ENCODE measurements around the gene SNORC. TPM values are rescaled to one million over a fixed set of nuclear protein-coding genes. Genes with fewer than 3 reads are reported as not detected.

The SNORC gene
- total and polyA plus RNA-seq, 2 donors from 2014 or later = 2.7 to 3.3 TPM

DNA sequence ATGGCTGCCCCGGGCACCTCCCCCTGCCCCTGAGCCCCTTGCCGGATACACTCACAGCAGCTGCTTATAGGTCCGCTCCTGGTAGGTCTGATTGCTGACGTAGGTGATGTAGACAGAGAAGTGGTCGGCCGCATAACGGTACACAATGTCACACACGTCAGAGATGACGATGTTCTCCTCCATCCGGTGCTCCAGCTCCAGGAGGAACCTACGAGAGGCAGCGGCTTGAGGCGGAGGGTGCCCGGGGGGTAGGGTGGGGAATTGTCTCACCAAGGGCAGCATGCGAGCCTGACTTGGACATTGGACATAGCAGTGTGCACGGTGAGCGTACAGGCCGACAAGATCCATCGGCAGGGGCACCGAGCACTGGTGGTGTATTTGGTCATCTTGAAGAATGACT is 22.8 kb downstream of the SNORC start:
- peaks cover 0 to 3% (median 0%) of the 10 kb centered on the region in 3 donors for H3K36me3 ChIP-seq (ENCODE audit: control insufficient read depth in 2 of 3, insufficient read depth in 3 of 3, low read length in 3 of 3)
- H3K4me1 ChIP-seq (ENCODE audit: control insufficient read depth in 2 of 3, insufficient read depth in 2 of 3, low read depth in 1 of 3, low read length in 3 of 3) = no peaks in the 10 kb centered on the region
- H3K4me3 ChIP-seq (ENCODE audit: low read length in 3 of 3) = no peak overlapping the region
- H3K9ac ChIP-seq (ENCODE audit: low read length in 3 of 3) = no peak overlapping the region
- H3K27me3 ChIP-seq (ENCODE audit: control insufficient read depth, insufficient read depth, low read length) = no peaks in the 10 kb centered on the region
- intact Hi-C loops (cut with DNase I) = no loop called here
- DNase-seq (no peak), FAIRE-seq (no peak)
- no peak overlapping the region for H3K27ac ChIP-seq (ENCODE audit: low read depth in 2 of 2, low read length in 2 of 2)
- H3K9me3 ChIP-seq (ENCODE audit: control insufficient read depth in 2 of 3, insufficient read depth in 1 of 3, low read length in 3 of 3) = no peaks in the 10 kb centered on the region
- TF ChIP-seq, protein P1, sequence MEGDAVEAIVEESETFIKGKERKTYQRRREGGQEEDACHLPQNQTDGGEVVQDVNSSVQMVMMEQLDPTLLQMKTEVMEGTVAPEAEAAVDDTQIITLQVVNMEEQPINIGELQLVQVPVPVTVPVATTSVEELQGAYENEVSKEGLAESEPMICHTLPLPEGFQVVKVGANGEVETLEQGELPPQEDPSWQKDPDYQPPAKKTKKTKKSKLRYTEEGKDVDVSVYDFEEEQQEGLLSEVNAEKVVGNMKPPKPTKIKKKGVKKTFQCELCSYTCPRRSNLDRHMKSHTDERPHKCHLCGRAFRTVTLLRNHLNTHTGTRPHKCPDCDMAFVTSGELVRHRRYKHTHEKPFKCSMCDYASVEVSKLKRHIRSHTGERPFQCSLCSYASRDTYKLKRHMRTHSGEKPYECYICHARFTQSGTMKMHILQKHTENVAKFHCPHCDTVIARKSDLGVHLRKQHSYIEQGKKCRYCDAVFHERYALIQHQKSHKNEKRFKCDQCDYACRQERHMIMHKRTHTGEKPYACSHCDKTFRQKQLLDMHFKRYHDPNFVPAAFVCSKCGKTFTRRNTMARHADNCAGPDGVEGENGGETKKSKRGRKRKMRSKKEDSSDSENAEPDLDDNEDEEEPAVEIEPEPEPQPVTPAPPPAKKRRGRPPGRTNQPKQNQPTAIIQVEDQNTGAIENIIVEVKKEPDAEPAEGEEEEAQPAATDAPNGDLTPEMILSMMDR (IDR thresholded peaks at IDR 0.05; ENCODE audit: borderline replicate concordance, extremely low read depth, insufficient read depth) = no peak

DNA sequence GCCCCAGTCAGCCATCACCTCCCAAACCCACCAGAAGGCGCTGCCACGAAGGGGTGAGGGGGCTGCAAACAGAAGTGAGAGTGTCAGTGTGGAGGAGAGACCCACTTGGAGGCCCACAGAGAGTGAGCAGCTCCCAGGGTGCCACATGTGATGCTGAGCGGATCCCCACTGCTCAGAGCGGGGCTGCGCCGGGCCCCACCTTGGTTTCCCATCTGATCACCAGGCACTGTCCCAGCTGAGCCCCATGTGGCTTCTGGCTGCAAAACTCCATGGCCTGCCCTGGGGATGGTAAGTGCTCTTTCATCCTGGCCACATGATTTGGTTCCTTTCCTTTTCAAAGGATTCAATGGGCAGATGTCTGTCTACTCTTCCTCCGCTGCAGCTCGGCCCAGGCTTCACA is 23.8 kb downstream of the SNORC start:
- H3K27me3 ChIP-seq (ENCODE audit: control insufficient read depth, insufficient read depth, low read length) = no peaks in the 10 kb centered on the region
- H3K9ac ChIP-seq (ENCODE audit: low read length in 3 of 3) = no peak overlapping the region
- H3K4me1 ChIP-seq (ENCODE audit: control insufficient read depth in 2 of 3, insufficient read depth in 2 of 3, low read depth in 1 of 3, low read length in 3 of 3) = no peaks in the 10 kb centered on the region
- no peak overlapping the region for H3K4me3 ChIP-seq (ENCODE audit: low read length in 3 of 3)
- FAIRE-seq (no peak), DNase-seq (no peak)
- intact Hi-C loops (cut with DNase I) = no loop called here
- no peak overlapping the region for H3K27ac ChIP-seq (ENCODE audit: low read depth in 2 of 2, low read length in 2 of 2)
- H3K36me3 ChIP-seq (ENCODE audit: control insufficient read depth in 2 of 3, insufficient read depth in 3 of 3, low read length in 3 of 3) = no peaks in the 10 kb centered on the region
- H3K9me3 ChIP-seq (ENCODE audit: control insufficient read depth in 2 of 3, insufficient read depth in 1 of 3, low read length in 3 of 3) = no peaks in the 10 kb centered on the region
- TF ChIP-seq, protein P1 (IDR thresholded peaks at IDR 0.05; ENCODE audit: borderline replicate concordance, extremely low read depth, insufficient read depth) = no peak

DNA sequence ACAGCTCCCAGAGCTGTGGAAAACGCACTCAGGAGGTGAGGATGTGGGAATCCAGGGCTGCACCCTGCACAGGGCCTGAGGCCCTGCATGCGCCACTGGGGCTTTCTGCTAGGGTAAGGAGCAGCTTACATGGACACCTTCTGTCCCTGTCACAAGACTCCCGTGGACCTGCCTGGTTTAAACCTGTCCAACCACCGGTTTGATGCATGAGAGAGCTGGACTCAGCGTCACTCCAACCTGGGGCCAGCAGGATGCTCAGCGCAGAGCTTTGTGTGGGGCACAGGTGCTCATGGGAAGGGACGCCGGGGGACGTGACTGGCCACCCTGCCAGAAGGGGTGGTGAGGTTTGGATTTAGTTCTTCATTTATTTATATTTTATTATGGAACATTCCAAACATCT is 24.2 kb downstream of the SNORC start:
- DNase-seq (no peak), FAIRE-seq (no peak)
- H3K9ac ChIP-seq (ENCODE audit: low read length in 3 of 3) = no peak overlapping the region
- intact Hi-C loops (cut with DNase I) = no loop called here
- H3K4me3 ChIP-seq (ENCODE audit: low read length in 3 of 3) = no peak overlapping the region
- TF ChIP-seq, protein P1 (IDR thresholded peaks at IDR 0.05; ENCODE audit: borderline replicate concordance, extremely low read depth, insufficient read depth) = no peak
- no peaks in the 10 kb centered on the region for H3K36me3 ChIP-seq (ENCODE audit: control insufficient read depth in 2 of 3, insufficient read depth in 3 of 3, low read length in 3 of 3)
- H3K9me3 ChIP-seq (ENCODE audit: control insufficient read depth in 2 of 3, insufficient read depth in 1 of 3, low read length in 3 of 3) = no peaks in the 10 kb centered on the region
- no peak overlapping the region for H3K27ac ChIP-seq (ENCODE audit: low read depth in 2 of 2, low read length in 2 of 2)
- no peaks in the 10 kb centered on the region for H3K4me1 ChIP-seq (ENCODE audit: control insufficient read depth in 2 of 3, insufficient read depth in 2 of 3, low read depth in 1 of 3, low read length in 3 of 3)
- H3K27me3 ChIP-seq (ENCODE audit: control insufficient read depth, insufficient read depth, low read length) = no peaks in the 10 kb centered on the region

DNA sequence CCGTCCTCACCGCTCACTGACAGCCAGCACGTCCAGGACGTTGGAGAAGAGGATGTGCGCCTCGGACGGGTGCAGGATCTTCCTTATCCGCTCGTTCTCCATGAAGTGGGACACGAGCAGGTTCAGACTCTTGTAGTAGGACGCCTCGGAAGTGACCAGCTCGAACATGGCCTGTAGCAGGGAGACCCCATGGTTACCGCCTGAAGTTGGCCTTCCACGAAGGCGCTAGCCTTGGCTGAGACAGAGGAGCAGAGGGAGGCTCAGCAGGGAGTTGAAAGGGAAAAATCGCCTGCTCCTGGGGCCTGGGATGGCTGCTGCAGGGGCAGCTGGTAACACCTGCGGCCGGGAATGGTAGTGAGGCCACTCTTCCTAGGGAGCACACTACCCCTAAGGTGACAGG is 24.7 kb downstream of the SNORC start:
- DNase-seq = no peak

More for the DNA sequence above, 24.7 kb downstream of the SNORC start:
- intact Hi-C loops (cut with DNase I) = no loop called here
- FAIRE-seq = no peak
- no peak overlapping the region for H3K9ac ChIP-seq (ENCODE audit: low read length in 3 of 3)
- TF ChIP-seq, protein P1 (IDR thresholded peaks at IDR 0.05; ENCODE audit: borderline replicate concordance, extremely low read depth, insufficient read depth) = no peak
- no peak overlapping the region for H3K27ac ChIP-seq (ENCODE audit: low read depth in 2 of 2, low read length in 2 of 2)
- H3K27me3 ChIP-seq (ENCODE audit: control insufficient read depth, insufficient read depth, low read length) = no peaks in the 10 kb centered on the region
- no peaks in the 10 kb centered on the region for H3K4me1 ChIP-seq (ENCODE audit: control insufficient read depth in 2 of 3, insufficient read depth in 2 of 3, low read depth in 1 of 3, low read length in 3 of 3)
- no peaks in the 10 kb centered on the region for H3K36me3 ChIP-seq (ENCODE audit: control insufficient read depth in 2 of 3, insufficient read depth in 3 of 3, low read length in 3 of 3)
- no peak overlapping the region for H3K4me3 ChIP-seq (ENCODE audit: low read length in 3 of 3)
- H3K9me3 ChIP-seq (ENCODE audit: control insufficient read depth in 2 of 3, insufficient read depth in 1 of 3, low read length in 3 of 3) = no peaks in the 10 kb centered on the region
